ENCODE measurements around the gene GLI3.

GRCh38 chr7:42224391-42225003 is 12.5 kb downstream of the GLI3 start:
- TF ChIP-seq CTCF (IDR thresholded peaks at IDR 0.05) (no peak), POLR2A (IDR thresholded peaks at IDR 0.05) (no peak), EP300 (IDR thresholded peaks at IDR 0.05) (no peak)

Data from tibial nerve (tissue), 4 donors.